ENCODE data around the gene HOXD11. TPM values are rescaled to one million over a fixed set of nuclear protein-coding genes. Genes with fewer than 3 reads are reported as not detected.
A peak's percentile ranks its signal among the peaks of the same experiment; 100 is the strongest.

HOXD11 gene
- total RNA-seq, 1 donor from 2014 or later: not detected

DNA sequence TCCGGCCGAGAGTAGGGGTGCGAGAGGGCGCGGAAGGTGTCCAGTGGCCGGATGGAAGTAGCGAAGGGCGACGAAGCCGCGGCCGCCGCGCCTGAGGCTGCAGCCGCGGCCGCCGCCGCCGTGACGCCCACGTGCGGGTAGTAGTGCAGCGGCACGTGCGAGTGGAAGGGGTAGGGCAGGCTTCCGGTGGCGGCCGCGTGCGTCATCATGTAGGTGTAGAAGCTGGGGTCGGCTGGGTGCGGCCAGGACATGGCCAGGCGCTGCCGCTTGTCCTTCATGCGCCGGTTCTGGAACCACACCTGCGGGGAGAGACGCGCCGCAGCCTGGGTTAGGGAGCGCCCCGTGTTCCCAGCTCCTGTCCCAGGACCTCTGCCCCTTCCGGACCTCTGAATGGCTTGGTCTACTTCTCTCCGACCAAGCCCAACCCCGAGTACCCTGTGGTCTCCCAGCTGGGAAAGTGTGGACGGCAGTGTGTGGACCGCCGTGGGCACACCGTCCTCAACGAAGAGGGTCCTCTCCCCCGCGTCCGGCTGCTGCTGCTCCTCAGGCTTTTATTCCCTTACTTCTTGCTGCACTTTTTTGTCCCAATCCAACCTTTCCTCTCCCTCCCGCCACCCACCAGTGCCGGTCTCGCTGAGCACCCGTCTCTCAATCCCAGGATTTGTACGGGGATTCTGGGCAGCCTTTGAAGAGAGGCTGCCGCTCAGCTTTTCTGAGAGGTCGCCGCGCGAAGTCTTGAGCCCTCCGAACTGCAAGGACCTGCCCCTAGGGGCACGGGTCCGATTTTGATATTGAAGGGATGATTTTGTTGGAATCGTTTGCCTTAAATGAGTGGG lies 26.3 kb upstream of the HOXD11 start:
- Histone ChIP-seq H3K27me3 (ENCODE audit: control insufficient read depth in 3 of 3, insufficient read depth in 3 of 3, low read length in 3 of 3) (peaks cover 92 to 95% (median 94%) of the 10 kb centered on the region in 3 donors), H3K9ac (ENCODE audit: low read depth in 1 of 3, low read length in 3 of 3) (no peak overlapping the region), H3K36me3 (ENCODE audit: control insufficient read depth in 3 of 3, insufficient read depth in 3 of 3, low read length in 3 of 3) (no peaks in the 10 kb centered on the region), H3K4me3 (ENCODE audit: low read length in 3 of 3) (peak overlapping the region in 2 of 3 donors; percentile 45 to 53), H3K9me3 (ENCODE audit: control insufficient read depth in 3 of 3, low read length in 3 of 3) (peaks cover 0 to 1% (median 0%) of the 10 kb centered on the region in 3 donors), H3K27ac (ENCODE audit: low read depth, low read length) (no peak overlapping the region), H3K4me1 (ENCODE audit: control insufficient read depth in 3 of 3, insufficient read depth in 3 of 3, low read length in 3 of 3) (peaks cover 17 to 35% (median 22%) of the 10 kb centered on the region in 3 donors)

DNA sequence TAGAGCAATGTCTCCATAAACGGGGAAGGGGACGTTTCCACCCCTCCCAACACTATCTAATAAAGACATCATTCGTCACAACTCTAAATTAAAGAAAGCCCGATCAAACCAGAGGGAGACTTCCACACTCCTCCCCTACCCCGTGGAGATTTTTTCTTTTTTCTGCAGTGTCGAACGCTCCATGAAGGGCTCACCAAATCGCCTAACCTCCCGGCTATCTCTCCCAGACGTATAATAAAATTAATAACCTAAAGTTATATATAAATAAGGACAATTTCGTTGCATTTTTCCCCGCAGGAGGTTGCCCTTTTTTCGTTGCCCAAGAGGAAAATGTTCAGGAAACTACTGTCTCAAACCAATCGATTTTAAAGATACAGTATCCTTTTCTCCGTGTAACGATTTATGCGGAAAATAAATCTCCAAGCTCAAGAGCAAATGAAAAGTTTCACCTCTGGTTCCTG lies 25.7 kb upstream of the HOXD11 start:
- Histone ChIP-seq H3K9ac (ENCODE audit: low read depth in 1 of 3, low read length in 3 of 3) (no peak overlapping the region), H3K36me3 (ENCODE audit: control insufficient read depth in 3 of 3, insufficient read depth in 3 of 3, low read length in 3 of 3) (no peaks in the 10 kb centered on the region), H3K27me3 (ENCODE audit: control insufficient read depth in 3 of 3, insufficient read depth in 3 of 3, low read length in 3 of 3) (peaks cover 93 to 95% (median 94%) of the 10 kb centered on the region in 3 donors), H3K9me3 (ENCODE audit: control insufficient read depth in 3 of 3, low read length in 3 of 3) (peaks cover 0 to under 1% (median 0%) of the 10 kb centered on the region in 3 donors), H3K27ac (ENCODE audit: low read depth, low read length) (no peak overlapping the region), H3K4me3 (ENCODE audit: low read length in 3 of 3) (no peak overlapping the region), H3K4me1 (ENCODE audit: control insufficient read depth in 3 of 3, insufficient read depth in 3 of 3, low read length in 3 of 3) (peaks cover 22 to 41% (median 27%) of the 10 kb centered on the region in 3 donors)

DNA sequence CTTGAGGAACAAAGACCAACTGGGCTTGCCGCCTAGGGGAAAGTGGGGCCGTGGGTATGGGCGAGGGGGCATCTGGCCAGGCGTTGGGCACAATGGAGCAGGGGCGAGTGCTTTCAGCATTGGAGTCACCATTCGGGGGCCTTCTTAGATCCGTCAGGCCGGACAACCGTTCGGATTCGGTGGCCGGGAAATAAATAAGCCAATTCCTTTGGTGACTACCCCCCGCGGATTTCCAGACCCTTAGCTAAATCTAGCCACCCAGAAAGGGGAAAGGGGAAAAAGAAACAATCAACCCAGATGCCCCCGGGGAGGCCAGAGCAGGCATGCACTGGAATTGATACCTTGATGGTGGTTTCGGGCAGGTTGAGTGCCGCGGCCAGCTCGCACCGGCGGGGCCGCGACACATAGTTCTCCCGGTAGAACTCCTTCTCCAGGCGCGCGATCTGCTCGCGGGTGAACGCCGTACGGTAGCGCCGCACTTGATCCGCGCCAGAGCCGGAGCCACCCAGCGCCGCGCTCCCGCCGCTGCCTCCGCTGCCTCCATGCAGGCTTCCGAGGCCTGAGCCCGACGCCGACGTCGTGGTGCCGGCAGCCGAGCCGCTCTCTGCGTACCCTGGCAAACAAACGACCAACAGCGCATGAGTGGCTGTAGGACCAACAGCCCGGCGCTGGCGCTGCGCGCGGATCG lies 25.1 kb upstream of the HOXD11 start:
- Histone ChIP-seq H3K4me3 (ENCODE audit: low read length in 3 of 3) (no peak overlapping the region), H3K27ac (ENCODE audit: low read depth, low read length) (no peak overlapping the region)

DNA sequence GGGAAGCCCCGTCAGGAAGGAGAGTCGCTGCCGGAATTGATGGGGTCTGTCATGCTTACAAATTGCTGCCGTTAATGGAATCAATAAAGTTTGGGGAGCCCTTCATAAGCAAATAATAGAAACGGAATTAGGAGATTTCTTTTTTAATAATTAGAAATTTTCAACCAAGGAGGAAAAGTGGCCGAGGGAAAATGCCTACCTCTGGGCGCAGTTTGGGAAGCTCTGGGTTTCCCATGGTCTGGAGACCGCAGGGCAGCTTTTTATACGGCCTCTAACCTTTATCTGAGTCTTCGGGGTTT lies 24.6 kb upstream of the HOXD11 start:
- Histone ChIP-seq H3K9ac (ENCODE audit: low read depth in 1 of 3, low read length in 3 of 3) (no peak overlapping the region), H3K4me3 (ENCODE audit: low read length in 3 of 3) (no peak overlapping the region), H3K27ac (ENCODE audit: low read depth, low read length) (no peak overlapping the region), H3K9me3 (ENCODE audit: control insufficient read depth in 3 of 3, low read length in 3 of 3) (no peaks in the 10 kb centered on the region), H3K36me3 (ENCODE audit: control insufficient read depth in 3 of 3, insufficient read depth in 3 of 3, low read length in 3 of 3) (no peaks in the 10 kb centered on the region), H3K27me3 (ENCODE audit: control insufficient read depth in 3 of 3, insufficient read depth in 3 of 3, low read length in 3 of 3) (peaks cover 92 to 95% (median 92%) of the 10 kb centered on the region in 3 donors), H3K4me1 (ENCODE audit: control insufficient read depth in 3 of 3, insufficient read depth in 3 of 3, low read length in 3 of 3) (peaks cover 22 to 41% (median 27%) of the 10 kb centered on the region in 3 donors)

More for the DNA sequence above, 25.1 kb upstream of the HOXD11 start:
- Histone ChIP-seq H3K9ac (ENCODE audit: low read depth in 1 of 3, low read length in 3 of 3) (no peak overlapping the region), H3K27me3 (ENCODE audit: control insufficient read depth in 3 of 3, insufficient read depth in 3 of 3, low read length in 3 of 3) (peaks cover 91 to 95% (median 92%) of the 10 kb centered on the region in 3 donors), H3K36me3 (ENCODE audit: control insufficient read depth in 3 of 3, insufficient read depth in 3 of 3, low read length in 3 of 3) (no peaks in the 10 kb centered on the region), H3K9me3 (ENCODE audit: control insufficient read depth in 3 of 3, low read length in 3 of 3) (no peaks in the 10 kb centered on the region), H3K4me1 (ENCODE audit: control insufficient read depth in 3 of 3, insufficient read depth in 3 of 3, low read length in 3 of 3) (peaks cover 22 to 41% (median 27%) of the 10 kb centered on the region in 3 donors)

DNA sequence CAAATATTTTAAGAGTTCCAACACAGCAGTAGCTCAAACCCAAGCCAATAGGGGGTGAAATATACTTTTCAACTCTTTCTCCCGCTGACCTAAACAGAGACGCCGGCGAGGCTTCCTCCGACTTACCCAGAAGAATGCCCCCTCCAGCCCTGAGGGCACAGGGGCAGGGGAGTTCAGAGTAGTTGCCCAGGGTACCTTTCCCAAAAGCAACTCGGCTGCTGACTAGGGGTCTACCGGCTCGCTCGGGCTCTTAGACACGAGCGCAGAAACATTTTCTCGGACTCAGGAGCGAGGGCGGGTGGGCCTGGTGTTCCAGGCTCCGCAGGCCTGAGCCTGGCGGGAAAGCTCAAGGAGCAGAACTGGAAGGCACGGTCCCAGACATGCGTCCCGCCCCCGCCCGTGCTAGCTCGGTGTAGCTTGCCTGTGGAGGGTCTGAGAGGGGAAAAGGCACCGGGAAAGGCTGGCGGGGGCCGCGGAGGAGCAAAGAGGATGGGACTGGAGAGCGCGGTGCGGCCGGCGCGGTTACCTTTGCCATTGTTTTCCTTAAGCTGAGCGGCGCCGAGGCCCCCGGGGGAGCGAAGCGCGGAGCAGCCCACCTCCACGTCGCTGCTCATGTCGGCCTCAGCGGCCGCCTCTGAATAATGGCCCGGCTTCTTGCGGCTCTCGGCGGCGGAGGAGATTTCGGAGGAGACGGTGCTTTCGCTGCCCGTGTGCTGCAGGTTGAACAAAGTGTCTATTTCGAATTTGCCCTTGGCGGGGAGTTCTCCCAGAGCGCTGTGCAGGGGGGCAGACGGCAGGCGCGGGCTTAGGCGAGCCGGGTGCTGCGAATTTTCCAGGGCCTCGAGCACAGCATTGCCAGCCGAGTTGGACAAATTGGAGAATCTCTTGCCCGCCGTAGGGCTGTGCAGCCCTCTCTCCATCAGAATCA lies 24.0 kb upstream of the HOXD11 start:
- Histone ChIP-seq H3K27me3 (ENCODE audit: control insufficient read depth in 3 of 3, insufficient read depth in 3 of 3, low read length in 3 of 3) (peaks cover 93 to 97% (median 94%) of the 10 kb centered on the region in 3 donors), H3K4me3 (ENCODE audit: low read length in 3 of 3) (no peak overlapping the region), H3K4me1 (ENCODE audit: control insufficient read depth in 3 of 3, insufficient read depth in 3 of 3, low read length in 3 of 3) (peaks cover 24 to 43% (median 30%) of the 10 kb centered on the region in 3 donors), H3K9ac (ENCODE audit: low read depth in 1 of 3, low read length in 3 of 3) (no peak overlapping the region), H3K27ac (ENCODE audit: low read depth, low read length) (no peak overlapping the region), H3K9me3 (ENCODE audit: control insufficient read depth in 3 of 3, low read length in 3 of 3) (no peaks in the 10 kb centered on the region), H3K36me3 (ENCODE audit: control insufficient read depth in 3 of 3, insufficient read depth in 3 of 3, low read length in 3 of 3) (no peaks in the 10 kb centered on the region)

DNA sequence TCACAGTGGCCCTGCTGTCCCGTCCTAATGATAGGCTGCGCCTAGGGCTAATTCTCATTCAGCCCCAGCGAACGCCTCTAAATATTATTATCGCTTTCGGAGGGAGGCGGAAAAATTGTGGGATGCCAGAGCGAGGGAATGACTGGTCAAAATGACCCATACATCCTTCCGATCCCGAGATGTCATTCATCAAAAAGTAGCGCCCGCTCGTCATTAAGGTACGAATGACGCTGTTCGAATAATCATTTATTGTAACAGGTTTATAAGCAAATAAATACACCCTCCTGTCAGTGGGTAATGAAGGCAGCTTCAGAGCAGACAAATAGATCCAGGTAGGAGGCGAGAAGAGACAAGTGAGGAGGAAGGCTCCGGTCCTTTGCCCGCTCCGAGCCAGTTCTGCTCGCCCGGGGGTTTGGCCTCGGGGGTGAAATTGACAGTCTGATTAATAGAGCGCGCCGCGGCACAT lies 23.3 kb upstream of the HOXD11 start, which contains the start of gene EVX2:
TSS of gene EVX2 (minus strand) at position 167 of the 466 bp plus-strand sequence. CDS start 186 bp downstream, outside the sequence.
- Histone ChIP-seq H3K36me3 (ENCODE audit: control insufficient read depth in 3 of 3, insufficient read depth in 3 of 3, low read length in 3 of 3) (no peaks in the 10 kb centered on the region), H3K9ac (ENCODE audit: low read depth in 1 of 3, low read length in 3 of 3) (no peak within 1 kb of the TSS), H3K4me3 (ENCODE audit: low read length in 3 of 3) (no peak within 1 kb of the TSS), H3K27me3 (ENCODE audit: control insufficient read depth in 3 of 3, insufficient read depth in 3 of 3, low read length in 3 of 3) (peaks cover 93 to 97% (median 94%) of the 10 kb centered on the region in 3 donors), H3K4me1 (ENCODE audit: control insufficient read depth in 3 of 3, insufficient read depth in 3 of 3, low read length in 3 of 3) (peaks cover 30 to 48% (median 35%) of the 10 kb centered on the region in 3 donors), H3K9me3 (ENCODE audit: control insufficient read depth in 3 of 3, low read length in 3 of 3) (no peaks in the 10 kb centered on the region), H3K27ac (ENCODE audit: low read depth, low read length) (no peak within 1 kb of the TSS)

DNA sequence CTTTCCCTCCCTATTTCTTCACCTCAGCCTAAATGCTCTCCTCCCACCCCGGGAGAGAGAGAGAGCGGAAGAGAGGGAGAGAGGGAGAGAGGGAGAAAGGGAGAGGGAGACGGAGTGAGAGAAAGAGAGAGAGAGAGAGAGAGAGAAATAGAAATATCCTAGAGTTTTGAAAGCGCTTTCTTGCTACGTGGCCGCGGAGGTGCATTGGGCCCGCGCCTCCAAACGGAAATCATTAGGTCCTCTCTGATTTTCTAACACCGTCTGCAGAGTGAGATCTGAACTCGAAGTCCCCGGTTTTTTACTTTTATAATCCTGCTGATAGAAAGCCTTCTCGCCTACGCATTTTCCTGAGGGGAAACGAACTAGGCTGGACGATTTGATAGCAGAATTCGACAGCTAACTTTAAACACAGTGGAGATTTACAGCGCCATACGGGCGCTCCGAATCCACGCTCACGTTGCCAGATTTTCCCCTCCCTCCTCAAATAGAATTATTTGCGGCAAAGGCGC lies 22.4 kb upstream of the HOXD11 start:
- Histone ChIP-seq H3K4me3 (ENCODE audit: low read length in 3 of 3) (no peak overlapping the region), H3K9ac (ENCODE audit: low read depth in 1 of 3, low read length in 3 of 3) (no peak overlapping the region), H3K27ac (ENCODE audit: low read depth, low read length) (no peak overlapping the region), H3K4me1 (ENCODE audit: control insufficient read depth in 3 of 3, insufficient read depth in 3 of 3, low read length in 3 of 3) (peaks cover 24 to 41% (median 28%) of the 10 kb centered on the region in 3 donors), H3K9me3 (ENCODE audit: control insufficient read depth in 3 of 3, low read length in 3 of 3) (no peaks in the 10 kb centered on the region), H3K27me3 (ENCODE audit: control insufficient read depth in 3 of 3, insufficient read depth in 3 of 3, low read length in 3 of 3) (peaks cover 93 to 96% (median 94%) of the 10 kb centered on the region in 3 donors), H3K36me3 (ENCODE audit: control insufficient read depth in 3 of 3, insufficient read depth in 3 of 3, low read length in 3 of 3) (no peaks in the 10 kb centered on the region)

DNA sequence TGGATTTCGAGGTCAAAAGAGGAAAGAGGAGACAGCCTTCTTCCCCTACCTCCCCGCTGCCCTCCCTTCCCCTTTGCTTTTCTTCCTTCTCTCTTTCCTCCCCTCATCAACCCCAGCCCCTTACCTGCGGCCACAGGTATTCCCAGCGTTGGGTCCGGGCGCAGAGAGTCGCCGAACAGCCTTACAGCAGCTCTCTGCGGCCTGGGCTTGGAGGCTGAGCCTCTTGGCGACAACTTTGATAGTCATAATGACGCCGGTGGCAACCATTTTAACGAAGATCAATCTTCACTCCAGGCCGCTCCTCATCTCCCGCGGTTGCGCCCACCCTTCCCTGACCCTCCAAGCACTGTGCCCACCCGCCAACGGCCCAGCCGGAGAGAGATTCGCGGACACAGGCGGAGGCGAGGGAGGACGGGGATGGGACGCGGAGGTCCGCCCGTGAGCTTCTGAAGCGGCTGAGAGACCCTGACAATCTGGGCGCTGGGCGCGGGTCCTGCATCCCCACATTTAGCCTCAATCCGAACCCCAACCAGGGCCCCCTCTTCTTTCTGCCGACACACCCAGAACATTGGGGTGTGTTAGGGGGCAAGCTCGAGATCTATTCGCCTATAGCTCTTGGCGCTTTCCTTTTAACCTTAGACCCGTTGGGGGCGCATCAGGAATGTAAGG lies 21.8 kb upstream of the HOXD11 start:
- no peak overlapping the region for H3K4me3 ChIP-seq (ENCODE audit: low read length in 3 of 3)
- H3K36me3 ChIP-seq (ENCODE audit: control insufficient read depth in 3 of 3, insufficient read depth in 3 of 3, low read length in 3 of 3): no peaks in the 10 kb centered on the region
- peaks cover 24 to 40% (median 28%) of the 10 kb centered on the region in 3 donors for H3K4me1 ChIP-seq (ENCODE audit: control insufficient read depth in 3 of 3, insufficient read depth in 3 of 3, low read length in 3 of 3)
- no peaks in the 10 kb centered on the region for H3K9me3 ChIP-seq (ENCODE audit: control insufficient read depth in 3 of 3, low read length in 3 of 3)
- no peak overlapping the region for H3K27ac ChIP-seq (ENCODE audit: low read depth, low read length)
- H3K9ac ChIP-seq (ENCODE audit: low read depth in 1 of 3, low read length in 3 of 3): no peak overlapping the region
- peaks cover 96 to 99% (median 99%) of the 10 kb centered on the region in 3 donors for H3K27me3 ChIP-seq (ENCODE audit: control insufficient read depth in 3 of 3, insufficient read depth in 3 of 3, low read length in 3 of 3)

Data from skeletal muscle tissue (tissue), 4 donors.